Liver (tissue), 9 donors: Measurements from ENCODE around the gene KIAA0930. TPM values are rescaled to one million over a fixed set of nuclear protein-coding genes. Genes with fewer than 3 reads are reported as not detected.

Experiments used
- DNase-seq: peaks from one replicate; pipeline ENCODE4 v3.0.0-alpha.2; 2017; ENCODE audit warnings: low spot score
- H3K27ac ChIP-seq, 2 donors: one replicate each; pipeline ENCODE4 v1.7.0; 2013; ENCODE audit warnings: inconsistent platforms in 2 of 2, low read length in 2 of 2, control low read depth in 1 of 2, low read depth in 1 of 2, mild to moderate bottlenecking in 1 of 2
- H3K27me3 ChIP-seq, 4 donors: one replicate each; pipeline versions ENCODE4 v1.6.1 to v1.7.0; 2013; ENCODE audit warnings: low read length in 3 of 4, inconsistent platforms in 1 of 4, mild to moderate bottlenecking in 1 of 4, moderate library complexity in 1 of 4; ENCODE audit not compliant: control insufficient read depth in 4 of 4, insufficient read depth in 4 of 4
- H3K36me3 ChIP-seq, 4 donors: one replicate each; pipeline versions ENCODE4 v1.6.1 to v1.7.0; 2013; ENCODE audit warnings: low read length in 3 of 4, mild to moderate bottlenecking in 3 of 4, low read depth in 1 of 4, moderate library complexity in 1 of 4; ENCODE audit not compliant: control insufficient read depth in 4 of 4, insufficient read depth in 3 of 4
- H3K4me1 ChIP-seq, 4 donors: one replicate each; pipeline versions ENCODE4 v1.6.1 to v1.7.0; 2013; ENCODE audit warnings: low read length in 3 of 4, mild to moderate bottlenecking in 3 of 4, moderate library complexity in 1 of 4; ENCODE audit not compliant: control insufficient read depth in 4 of 4, insufficient read depth in 4 of 4
- H3K4me3 ChIP-seq, 3 donors: one replicate each; pipeline versions ENCODE4 v1.6.1 to v1.7.0; 2013; ENCODE audit warnings: low read length in 3 of 3, control low read depth in 1 of 3, low read depth in 1 of 3, mild to moderate bottlenecking in 1 of 3
- H3K9ac ChIP-seq, 2 donors: one replicate each; pipeline ENCODE4 v1.7.0; 2013; ENCODE audit warnings: low read length in 2 of 2, mild to moderate bottlenecking in 2 of 2, moderate library complexity in 2 of 2, control low read depth in 1 of 2, low read depth in 1 of 2
- H3K9me3 ChIP-seq, 4 donors: one replicate each; pipeline versions ENCODE4 v1.6.1 to v1.7.0; 2013; ENCODE audit warnings: low read length in 3 of 4; ENCODE audit not compliant: control insufficient read depth in 4 of 4
- ATF3 ChIP-seq: IDR thresholded peaks from 2 replicates; pipeline ENCODE4 v1.6.1; 2016; ENCODE audit warnings: antibody characterized with exemption
- CTCF ChIP-seq: fragments of 150-350 bp; IDR thresholded peaks from 2 replicates; pipeline ENCODE4 v1.5.1; 2017; ENCODE audit warnings: improper control_type of control experiment, low read depth, low read length; ENCODE audit not compliant: missing input control
- EGR1 ChIP-seq, 2 donors: IDR thresholded peaks; 2 replicates each; pipeline ENCODE4 v1.6.1; 2016 to 2018; ENCODE audit warnings: antibody characterized with exemption in 2 of 2, low read depth in 2 of 2
- FOXA1 ChIP-seq: IDR thresholded peaks from 2 replicates; pipeline ENCODE4 v1.6.1; 2016; ENCODE audit warnings: antibody characterized with exemption
- FOXA2 ChIP-seq: IDR thresholded peaks from 2 replicates; pipeline ENCODE4 v1.6.1; 2016; ENCODE audit warnings: antibody characterized with exemption
- GABPA ChIP-seq, 2 donors: IDR thresholded peaks in 1 of 2; conservative IDR thresholded peaks in 1 of 2; 2 replicates each; pipeline ENCODE4 v1.6.1; 2016; ENCODE audit warnings: antibody characterized with exemption in 2 of 2, mild to moderate bottlenecking in 1 of 2, moderate library complexity in 1 of 2
- HNF4A ChIP-seq, 2 donors: conservative IDR thresholded peaks; 2 replicates each; pipeline ENCODE4 v1.6.1; 2016; ENCODE audit warnings: antibody characterized with exemption in 2 of 2, mild to moderate bottlenecking in 2 of 2
- HNF4G ChIP-seq: IDR thresholded peaks from 2 replicates; pipeline ENCODE4 v1.6.1; 2016; ENCODE audit warnings: antibody characterized with exemption
- JUND ChIP-seq, 2 donors: IDR thresholded peaks; 2 replicates each; pipeline ENCODE4 v1.6.1; 2016; ENCODE audit warnings: antibody characterized with exemption in 2 of 2
- MAX ChIP-seq: IDR thresholded peaks from 2 replicates; pipeline ENCODE4 v1.6.1; 2016; ENCODE audit warnings: antibody characterized with exemption
- NR2F2 ChIP-seq: IDR thresholded peaks from 2 replicates; pipeline ENCODE4 v1.6.1; 2016; ENCODE audit warnings: antibody characterized with exemption
- RAD21 ChIP-seq, 2 donors: IDR thresholded peaks; 2 replicates each; pipeline ENCODE4 v1.6.1; 2016; ENCODE audit warnings: antibody characterized with exemption in 2 of 2, mild to moderate bottlenecking in 2 of 2
- REST ChIP-seq: IDR thresholded peaks from 2 replicates; pipeline ENCODE4 v1.6.1; 2016; ENCODE audit warnings: antibody characterized with exemption, mild to moderate bottlenecking
- RXRA ChIP-seq, 2 donors: IDR thresholded peaks; 2 replicates each; pipeline ENCODE4 v1.6.1; 2017 to 2018; ENCODE audit warnings: antibody characterized with exemption in 2 of 2, mild to moderate bottlenecking in 1 of 2
- SP1 ChIP-seq: IDR thresholded peaks from 2 replicates; pipeline ENCODE4 v1.6.1; 2018; ENCODE audit warnings: antibody characterized with exemption, mild to moderate bottlenecking
- TAF1 ChIP-seq: conservative IDR thresholded peaks from 2 replicates; pipeline ENCODE4 v1.6.1; 2016; ENCODE audit warnings: antibody characterized with exemption, mild to moderate bottlenecking
- YY1 ChIP-seq: IDR thresholded peaks from 2 replicates; pipeline ENCODE4 v1.6.1; 2016; ENCODE audit warnings: antibody characterized with exemption, mild to moderate bottlenecking
- ZBTB33 ChIP-seq: IDR thresholded peaks from 2 replicates; pipeline ENCODE4 v1.6.1; 2016; ENCODE audit warnings: antibody characterized with exemption
- whole genome bisulfite sequencing: extraction: QIAGEN DNeasy Blood & Tissue Kit; methylation state at CpG from one replicate; pipeline ENCODE4 v1.1.7; 2013; 5-methylcytosine and 5-hydroxymethylcytosine counted together
- polyA plus RNA-seq, 2 donors: library from polyadenylated mRNA; stranded (reverse) in 1 of 2; unstranded in 1 of 2; fragments of 200-250 nt in 1 of 2; fragments of >200 nt in 1 of 2; fragmentation: Nextera tagmentation in 1 of 2; extraction: Ambion mirVana in 1 of 2; gene quantifications; one replicate each; pipeline versions ENCODE4 v1.2.1 to v1.2.3, GENCODE V29; 2013 to 2015
- total RNA-seq, 2 donors: library from RNA; depleted of rRNA; stranded (reverse); fragments of >200 nt; gene quantifications; one replicate each; pipeline ENCODE4 v1.2.3, GENCODE V29; 2014
- donor health status: healthy.
- donor health status: healthy.
- donor health status: healthy.
- donor health status: healthy.
- donor health status: healthy.

The KIAA0930 gene
- total and polyA plus RNA-seq, 4 donors, result 6.1 to 30.0 (median 17.6) TPM

GRCh38 chr22:45230026-45230721, 10.5 kb downstream of the KIAA0930 start:
- no peak for DNase-seq
- TF ChIP-seq NR2F2 (no peak), HNF4G (no peak), YY1 (no peak), ATF3 (no peak), MAX (no peak), RAD21 (IDR thresholded peaks at IDR 0.05) (no peak), FOXA1 (no peak), RXRA (IDR thresholded peaks at IDR 0.05) (no peak), EGR1 (IDR thresholded peaks at IDR 0.05; ENCODE audit: low read depth in 2 of 2) (no peak), SP1 (no peak), JUND (IDR thresholded peaks at IDR 0.05) (no peak), FOXA2 (no peak), HNF4A (conservative IDR thresholded peaks at IDR 0.05) (no peak), GABPA (IDR thresholded peaks at IDR 0.05 in 1 of 2, conservative IDR thresholded peaks at IDR 0.05 in 1 of 2) (no peak), ZBTB33 (no peak), CTCF (no peak), REST (no peak), TAF1 (no peak)
- no peaks in the 10 kb centered on the region for H3K27me3 ChIP-seq
- H3K36me3 ChIP-seq, result no peaks in the 10 kb centered on the region
- 89% methylated on average over 16 of the region's 16 CpGs for WGBS
- no peaks in the 10 kb centered on the region for H3K9me3 ChIP-seq
- H3K27ac ChIP-seq, result no peak overlapping the region
- no peak overlapping the region for H3K4me3 ChIP-seq
- peaks cover 10 to 27% (median 16%) of the 10 kb centered on the region in 4 donors for H3K4me1 ChIP-seq
- H3K9ac ChIP-seq, result no peak overlapping the region
